HG02678 (cell line): ENCODE results near the gene PROM2.
"Not testable (repeated sequence)": the region's sequence is repeated elsewhere in the genome, so short reads cannot be mapped to it uniquely, and the experiment has no call there.

Experiments
- ATAC-seq: cut with Tn5 transposase; IDR thresholded peaks from one replicate; pipeline ENCODE4 v1.9.1; 2021; ENCODE audit warnings: mild to moderate bottlenecking, moderate library complexity; ENCODE audit not compliant: unreplicated experiment

Gene PROM2

GRCh38 chr2:95274291-95275150 lies at the start of gene PROM2:
Gene PROM2, plus strand, starts transcription at chr2:95274449. Its CDS starts 137 bp downstream, at chr2:95274586.
- ATAC-seq: no peak

DNA sequence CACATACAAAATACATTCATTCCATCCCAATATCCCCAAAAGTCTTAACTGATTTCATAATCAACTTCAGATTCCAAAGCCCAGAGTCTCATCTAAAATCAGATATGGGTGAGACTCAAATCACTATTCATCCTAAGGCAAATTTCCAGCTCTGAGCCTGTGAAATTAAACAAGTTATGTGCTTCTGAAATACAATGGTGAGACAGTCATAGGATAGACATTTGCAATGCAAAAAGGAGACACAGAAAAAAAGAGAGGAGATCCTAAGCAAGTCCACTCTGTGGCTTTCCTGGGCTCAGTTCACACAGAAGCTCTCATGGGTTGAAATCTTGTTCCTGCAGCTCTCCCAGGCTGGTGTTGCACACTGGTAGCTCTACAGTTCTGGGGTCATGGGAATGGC lies 48.6 kb upstream of the PROM2 start:
- no peak for ATAC-seq

DNA sequence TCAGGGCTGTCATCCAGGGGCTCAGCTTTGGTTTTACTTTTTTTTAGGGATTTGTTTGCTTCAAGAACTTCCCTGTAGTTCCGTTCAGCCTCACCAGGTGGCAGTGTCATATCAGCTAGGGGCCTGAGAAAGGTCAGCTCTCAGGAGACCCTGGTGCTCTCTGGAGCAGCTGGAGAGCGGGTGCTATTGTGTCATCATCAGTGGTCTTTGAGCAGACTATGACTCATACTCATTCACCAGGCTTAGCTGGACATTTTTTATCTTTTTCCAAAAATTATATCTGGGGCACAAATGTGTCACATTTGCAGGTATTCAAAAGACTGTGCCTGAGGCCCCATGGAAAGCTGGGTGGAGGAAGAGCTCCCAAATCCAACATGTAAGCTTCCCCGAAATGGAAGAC lies 42.5 kb upstream of the PROM2 start:
- ATAC-seq: no peak

- ATAC-seq: no peak
Measured at GRCh38 chr2:95232232-95232631, 42.0 kb upstream of the PROM2 start.

GRCh38 chr2:95234286-95234785 lies 39.9 kb upstream of the PROM2 start:
- no peak for ATAC-seq

DNA sequence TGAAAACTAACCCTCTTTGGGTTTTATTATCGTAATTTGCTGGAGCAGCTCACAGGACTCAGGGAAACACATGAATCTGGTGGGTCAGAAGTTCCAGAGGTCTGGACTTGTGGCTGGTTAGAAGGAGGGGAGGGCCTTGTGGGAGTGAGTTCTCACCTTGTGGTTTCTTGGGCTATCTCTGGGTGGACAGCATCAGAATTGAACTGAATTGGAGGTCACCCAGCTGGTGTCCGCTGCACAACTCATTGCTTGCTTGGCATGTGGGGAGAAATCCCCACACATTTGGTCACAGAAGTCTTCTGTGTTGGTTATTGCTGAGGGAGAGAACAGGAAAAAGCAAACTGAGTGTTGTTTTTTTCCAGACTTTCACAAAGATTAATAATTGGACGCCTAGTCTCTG lies 39.4 kb upstream of the PROM2 start:
- ATAC-seq: no peak

- no peak for ATAC-seq
Measured at GRCh38 chr2:95238131-95238530, 36.1 kb upstream of the PROM2 start.

DNA sequence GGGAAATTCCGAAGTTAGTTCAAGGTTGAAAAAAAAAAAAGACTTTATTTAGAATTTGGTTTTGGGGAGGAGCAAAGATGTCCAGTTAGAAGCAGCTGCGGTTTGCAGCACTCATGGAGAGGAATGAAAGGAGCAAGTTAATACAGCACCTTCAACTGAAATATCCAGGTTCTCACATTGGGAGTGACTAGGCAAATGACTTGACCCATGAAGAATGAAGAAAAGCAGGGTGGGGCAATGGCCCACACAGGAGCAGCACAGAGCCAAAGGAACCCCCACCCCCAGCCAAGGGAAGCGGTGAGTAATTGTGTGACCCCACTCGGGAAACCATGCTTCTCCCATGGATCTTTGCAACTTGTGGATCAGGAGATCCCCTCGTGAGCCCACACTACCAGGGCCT lies 34.2 kb upstream of the PROM2 start:
- no peak for ATAC-seq

GRCh38 chr2:95240556-95240955 lies 33.7 kb upstream of the PROM2 start:
- ATAC-seq: no peak

DNA sequence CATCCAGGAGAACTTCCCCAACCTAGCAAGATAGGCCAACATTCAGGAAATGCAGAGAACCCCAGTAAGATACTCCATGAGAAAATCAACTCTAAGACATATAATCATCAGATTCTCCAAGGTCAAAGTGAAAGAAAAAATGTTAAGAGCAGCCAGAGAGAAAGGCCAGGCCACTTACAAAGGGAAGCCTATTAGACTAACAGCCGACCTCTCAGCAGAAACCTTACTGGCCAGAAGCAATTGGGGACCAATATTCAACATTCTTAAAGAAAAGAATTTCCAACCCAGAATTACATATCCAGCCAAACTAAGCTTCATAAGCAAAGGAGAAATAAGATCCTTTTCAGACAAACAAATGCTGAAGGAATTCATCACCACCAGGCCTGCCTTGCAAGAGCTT lies 32.2 kb upstream of the PROM2 start:
- not testable (repeated sequence) for ATAC-seq

GRCh38 chr2:95258271-95258670 lies 16.0 kb upstream of the PROM2 start:
- no peak for ATAC-seq

DNA sequence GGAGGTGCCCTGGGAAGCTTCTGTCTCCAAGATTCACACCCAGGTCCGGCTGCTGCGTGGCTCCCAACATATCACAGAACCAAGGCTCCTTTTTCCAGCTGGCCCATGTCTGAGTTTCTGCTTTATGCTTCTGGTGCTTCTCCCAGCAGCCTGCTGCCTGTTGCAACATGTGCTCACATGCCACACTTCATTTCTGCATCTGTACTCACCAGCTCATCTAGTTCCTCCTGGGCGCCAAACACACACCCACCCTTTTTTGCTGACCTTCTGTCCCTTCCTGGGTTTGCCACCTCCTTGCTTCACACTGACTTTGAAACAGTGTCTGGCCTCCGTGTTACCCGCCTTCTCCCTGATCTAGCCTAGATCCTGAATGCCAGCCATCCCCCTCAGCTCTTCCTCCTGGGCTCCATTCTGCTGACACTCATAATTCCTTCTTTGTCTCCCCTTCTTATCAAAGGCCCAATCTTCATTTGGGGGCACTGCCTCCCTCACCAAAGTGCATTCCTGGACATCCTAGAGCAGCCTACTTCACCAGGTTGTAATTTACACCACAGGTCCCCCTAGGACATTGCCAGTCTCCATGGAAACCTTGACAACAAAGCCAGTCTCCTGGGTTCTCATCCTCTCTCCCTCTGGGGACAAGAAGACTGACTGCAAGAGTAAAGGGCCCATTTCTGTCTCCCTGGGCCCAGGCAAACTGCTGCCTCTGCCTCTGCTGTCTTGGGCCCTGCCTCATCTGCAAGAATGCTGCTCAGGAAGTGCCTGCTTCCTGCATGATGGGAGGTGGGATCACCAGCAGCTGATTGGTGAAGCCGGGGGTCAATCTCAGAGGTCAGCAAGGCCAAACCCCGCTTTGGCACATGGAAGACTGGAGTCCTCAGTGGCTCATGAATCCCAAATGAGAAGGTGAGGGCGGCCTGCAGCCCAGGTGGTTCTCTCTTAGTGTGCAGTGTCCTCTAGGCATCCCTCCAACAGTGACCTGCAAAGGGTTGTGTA lies 13.9 kb upstream of the PROM2 start:
- ATAC-seq: no peak

DNA sequence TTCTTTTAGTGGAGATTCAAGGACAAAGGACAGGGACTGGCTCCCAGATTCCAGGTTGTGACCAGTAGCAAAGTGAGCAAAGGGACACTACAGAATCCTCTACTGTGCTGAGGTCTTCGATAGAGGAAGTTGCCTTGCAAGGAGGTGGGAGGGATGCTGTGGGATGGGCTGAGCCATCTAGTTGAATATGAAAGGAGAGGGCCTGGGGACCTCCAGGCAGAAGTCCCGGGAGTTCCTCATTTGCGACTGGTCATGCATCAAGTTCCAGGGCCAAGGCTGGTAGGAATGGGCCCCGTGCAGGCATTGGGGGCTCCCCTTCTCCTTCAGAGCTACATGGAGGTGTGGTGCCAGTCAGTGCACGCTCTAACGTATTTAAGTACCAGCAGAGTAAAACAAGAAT lies 12.6 kb upstream of the PROM2 start:
- ATAC-seq: no peak

DNA sequence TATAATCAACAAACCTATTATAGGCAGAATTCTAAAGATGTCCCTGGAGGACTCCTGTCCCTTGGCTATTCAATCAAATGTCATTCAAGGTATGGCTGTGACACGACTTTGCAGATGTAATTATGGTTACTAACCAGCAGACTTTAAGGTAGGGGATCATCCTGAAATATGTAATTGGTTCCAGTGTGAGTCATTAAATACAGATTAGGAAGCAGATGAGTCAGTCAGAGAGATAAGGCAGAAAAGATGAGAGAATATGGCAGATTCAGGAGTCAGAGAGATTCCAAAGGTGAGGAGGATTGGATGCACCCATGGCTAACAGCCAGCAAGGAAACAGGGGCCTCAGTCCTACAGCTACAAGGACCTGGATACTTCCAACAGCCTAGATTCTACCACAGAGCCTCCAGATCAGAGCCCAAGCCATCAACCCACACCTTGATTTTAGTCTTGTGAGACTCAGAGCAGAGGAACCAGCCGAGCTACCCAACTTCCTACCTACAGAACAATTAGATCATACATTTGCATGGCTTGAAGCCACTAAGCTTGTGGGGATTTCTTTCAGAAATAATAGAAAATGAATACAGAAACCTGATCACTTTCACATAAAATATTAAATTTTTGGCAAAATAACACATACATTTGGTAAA lies 11.2 kb upstream of the PROM2 start:
- no peak for ATAC-seq

GRCh38 chr2:95264624-95265023 lies 9.6 kb upstream of the PROM2 start:
- ATAC-seq: no peak

DNA sequence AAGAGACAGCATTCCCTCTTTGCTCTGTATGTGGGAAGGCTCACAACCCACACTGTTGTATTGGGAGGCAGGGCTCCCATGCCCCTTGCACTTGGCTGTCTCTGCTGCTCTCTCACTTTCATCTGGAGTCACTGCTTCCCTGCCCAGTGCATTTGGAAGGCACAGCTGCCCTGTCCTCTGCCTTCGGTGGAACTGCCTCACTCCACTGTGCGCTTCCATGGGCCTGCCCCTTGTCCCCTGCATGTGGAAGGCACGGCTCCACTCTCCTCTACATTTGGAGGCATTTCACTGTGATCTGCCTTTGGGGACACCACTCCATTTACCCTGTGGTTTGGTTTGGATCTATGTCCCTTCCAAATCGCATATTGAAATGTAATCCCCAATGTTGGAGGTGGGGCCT lies 9.1 kb upstream of the PROM2 start:
- ATAC-seq: no peak

DNA sequence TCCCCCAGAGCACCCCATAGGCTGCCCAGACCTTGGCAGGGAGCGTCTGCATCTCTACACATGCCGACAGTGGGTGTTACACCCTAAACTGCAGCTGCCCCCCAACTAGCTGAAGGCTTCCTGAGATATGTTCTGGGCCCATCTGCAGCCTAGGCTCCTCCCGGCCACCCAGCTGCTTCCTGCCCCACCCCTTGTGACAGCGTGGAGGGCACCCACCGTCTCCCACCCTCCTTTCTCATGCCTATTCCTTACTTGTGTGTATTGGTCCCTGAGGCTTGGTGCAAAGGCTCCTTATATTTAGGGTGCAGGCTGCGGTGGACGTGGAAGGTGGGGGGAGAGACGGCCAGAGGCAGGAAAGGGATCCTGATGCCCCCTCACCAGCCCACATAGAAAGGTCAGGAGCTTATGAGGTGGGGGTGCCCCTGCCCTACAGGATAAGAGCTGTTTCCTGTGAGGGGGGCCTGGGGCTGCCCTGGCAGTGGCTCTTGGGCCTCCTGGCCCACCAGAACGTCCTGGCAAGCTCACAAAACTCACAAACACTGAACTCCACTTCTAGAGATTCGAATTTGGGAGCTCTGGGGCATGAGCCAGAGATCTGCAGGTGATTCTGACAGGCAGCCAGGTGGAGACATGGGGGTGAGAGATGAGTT lies 7.3 kb upstream of the PROM2 start:
- no peak for ATAC-seq

DNA sequence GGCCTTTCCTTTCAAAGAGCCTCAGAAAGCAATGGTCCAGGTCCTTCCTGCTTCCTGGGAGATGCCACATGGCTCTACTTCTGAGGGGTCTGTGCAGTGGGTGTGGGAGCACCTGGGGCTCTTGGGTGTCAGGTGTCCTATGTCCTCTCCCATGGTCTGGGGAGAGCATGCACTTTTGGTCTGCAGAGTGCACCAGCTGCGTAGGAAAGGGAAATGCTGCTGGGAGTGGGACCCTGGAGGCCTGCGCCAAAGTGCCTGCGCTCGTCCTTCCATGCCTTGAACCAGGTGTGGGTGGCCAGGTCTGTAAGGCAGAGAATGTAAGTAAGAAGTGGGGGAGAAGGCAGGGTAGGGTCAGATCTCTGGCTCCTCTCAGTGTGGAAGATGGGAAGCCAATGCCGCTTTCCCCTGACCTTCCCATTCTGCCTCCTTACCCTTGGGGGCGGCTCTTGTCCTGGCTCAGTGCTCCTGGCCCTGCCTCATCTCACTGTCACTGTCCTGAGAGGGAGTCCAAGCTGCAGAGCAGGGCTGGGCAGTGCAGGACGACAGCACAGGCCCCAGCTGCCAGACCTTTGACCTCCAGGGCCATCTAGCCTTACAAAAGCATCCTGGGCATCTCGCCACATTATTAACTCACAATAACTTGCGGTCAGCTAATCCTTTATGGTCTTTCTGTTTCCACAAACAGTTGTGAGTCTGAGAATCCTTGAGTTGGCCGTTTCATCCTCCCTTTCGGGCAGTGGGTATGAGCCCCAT lies 6.6 kb upstream of the PROM2 start:
- ATAC-seq: no peak

- ATAC-seq: no peak
Measured at GRCh38 chr2:95268211-95269035, 5.8 kb upstream of the PROM2 start.
